PFSK-1 (cell line): Measurements from ENCODE around the gene WWC1.

Experiments
- FOXP2 ChIP-seq: optimal IDR thresholded peaks from 2 replicates; pipeline ENCODE3; 2011; ENCODE audit warnings: borderline replicate concordance, control low read depth, inconsistent platforms; ENCODE audit not compliant: insufficient read depth; ENCODE audit errors: extremely low read length, extremely low read depth
- POLR2AphosphoS5 ChIP-seq: IDR thresholded peaks from 2 replicates; pipeline ENCODE4 v1.6.1; 2012; ENCODE audit warnings: low read depth, mild to moderate bottlenecking, control low read depth, low read length, moderate library complexity
- REST ChIP-seq, 2 experiments: IDR thresholded peaks; 2 replicates each; pipeline versions ENCODE4 v1.6.1 to v1.8.0; 2011 to 2012; ENCODE audit warnings: low read depth in 2 of 2, low read length in 2 of 2, control low read depth in 1 of 2, inconsistent platforms in 1 of 2, mild to moderate bottlenecking in 1 of 2, moderate library complexity in 1 of 2; ENCODE audit not compliant: insufficient read depth in 1 of 2
- SIN3A ChIP-seq: IDR thresholded peaks from 2 replicates; pipeline ENCODE4 v1.6.1; 2012; ENCODE audit warnings: mild to moderate bottlenecking, low read length, moderate library complexity, borderline replicate concordance; ENCODE audit not compliant: insufficient read depth
- TAF1 ChIP-seq: IDR thresholded peaks from 2 replicates; pipeline ENCODE4 v1.6.1; 2012; ENCODE audit warnings: low read length, control low read depth, borderline replicate concordance; ENCODE audit not compliant: insufficient read depth

WWC1 gene

GRCh38 chr5:168393773-168394172, 102.3 kb downstream of the WWC1 start:
- TF ChIP-seq FOXP2 (no peak), POLR2AphosphoS5 (no peak), SIN3A (no peak), TAF1 (no peak), REST (IDR thresholded peaks at IDR 0.05; ENCODE audit: insufficient read depth in 1 of 2, low read depth in 2 of 2, low read length in 2 of 2) (no peak)

GRCh38 chr5:168400429-168401220, 109.2 kb downstream of the WWC1 start:
- TF ChIP-seq REST (IDR thresholded peaks at IDR 0.05; ENCODE audit: insufficient read depth in 1 of 2, low read depth in 2 of 2, low read length in 2 of 2) (no peak), POLR2AphosphoS5 (no peak), SIN3A (no peak), TAF1 (no peak), FOXP2 (no peak)

- no peak for TF ChIP-seq FOXP2
- TF ChIP-seq SIN3A = no peak
- TF ChIP-seq POLR2AphosphoS5 = no peak
- no peak for TF ChIP-seq REST (IDR thresholded peaks at IDR 0.05; ENCODE audit: insufficient read depth in 1 of 2, low read depth in 2 of 2, low read length in 2 of 2)
- TF ChIP-seq TAF1 = no peak
These were observed 109.8 kb downstream of the WWC1 start for GRCh38 chr5:168401226-168401625.

- no peak for TF ChIP-seq FOXP2
- TF ChIP-seq POLR2AphosphoS5 = no peak
These were observed 110.4 kb downstream of the WWC1 start for GRCh38 chr5:168401880-168402279.

GRCh38 chr5:168404365-168404764, 112.9 kb downstream of the WWC1 start:
- no peak for TF ChIP-seq FOXP2
- no peak for TF ChIP-seq REST (IDR thresholded peaks at IDR 0.05; ENCODE audit: insufficient read depth in 1 of 2, low read depth in 2 of 2, low read length in 2 of 2)
- TF ChIP-seq SIN3A = no peak
- no peak for TF ChIP-seq POLR2AphosphoS5
- no peak for TF ChIP-seq TAF1
